ENCODE measurements around the gene PTRH1.

GRCh38 chr9:127729522-127730256 lies 14.2 kb upstream of the PTRH1 start:
- TF ChIP-seq CTCF (IDR thresholded peaks at IDR 0.05), result no peak
- no peak for TF ChIP-seq POLR2A (IDR thresholded peaks at IDR 0.05)
